Fibroblast of the aortic adventitia (primary cell): ENCODE results near the gene PRKAR1B. TPM values are rescaled to one million over a fixed set of nuclear protein-coding genes. Genes with fewer than 3 reads are reported as not detected.

Source experiments
- DNase-seq: peaks from one replicate; pipeline ENCODE4 v3.0.0-alpha.2; 2010; ENCODE audit warnings: low read depth
- H3K4me3 ChIP-seq: 2 replicates; pipeline ENCODE4 v1.5.1; 2011; ENCODE audit warnings: low read depth, mild to moderate bottlenecking, control low read depth, low read length, moderate library complexity
- total RNA-seq: library from RNA; depleted of rRNA; stranded (reverse); fragments of >200 nt; gene quantifications from 2 replicates; pipeline ENCODE4 v1.2.3, GENCODE V29; 2012; ENCODE audit warnings: low replicate concordance
- TF ChIP-seq, protein P1 (sequence below): IDR thresholded peaks from 2 replicates; pipeline ENCODE4 v1.5.1; 2011; ENCODE audit warnings: mild to moderate bottlenecking, low read length, control low read depth, inconsistent platforms; ENCODE audit not compliant: insufficient read depth

PRKAR1B gene
- total RNA-seq, 1 donor: 7.0 TPM

DNA sequence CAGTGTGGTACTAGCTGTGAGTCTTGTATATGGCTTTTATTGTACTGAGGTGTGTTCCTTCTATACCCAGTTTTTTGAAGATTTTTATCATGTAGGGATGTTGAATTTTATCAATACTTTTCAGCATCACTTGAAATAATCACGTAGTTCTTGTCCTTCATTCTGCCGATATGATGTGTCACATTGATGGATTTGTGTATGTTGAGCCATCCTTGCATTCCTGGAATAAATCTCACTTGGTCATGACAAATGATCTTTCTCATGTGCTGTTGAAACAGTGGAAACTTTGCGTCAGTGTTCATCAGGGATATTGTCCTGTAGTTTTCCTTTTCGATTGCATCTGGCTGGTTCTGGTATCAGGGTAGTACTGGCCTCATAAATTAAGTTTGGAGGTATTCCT lies 7.1 kb upstream of the PRKAR1B start:
- no peak for DNase-seq
- TF ChIP-seq, protein P1, sequence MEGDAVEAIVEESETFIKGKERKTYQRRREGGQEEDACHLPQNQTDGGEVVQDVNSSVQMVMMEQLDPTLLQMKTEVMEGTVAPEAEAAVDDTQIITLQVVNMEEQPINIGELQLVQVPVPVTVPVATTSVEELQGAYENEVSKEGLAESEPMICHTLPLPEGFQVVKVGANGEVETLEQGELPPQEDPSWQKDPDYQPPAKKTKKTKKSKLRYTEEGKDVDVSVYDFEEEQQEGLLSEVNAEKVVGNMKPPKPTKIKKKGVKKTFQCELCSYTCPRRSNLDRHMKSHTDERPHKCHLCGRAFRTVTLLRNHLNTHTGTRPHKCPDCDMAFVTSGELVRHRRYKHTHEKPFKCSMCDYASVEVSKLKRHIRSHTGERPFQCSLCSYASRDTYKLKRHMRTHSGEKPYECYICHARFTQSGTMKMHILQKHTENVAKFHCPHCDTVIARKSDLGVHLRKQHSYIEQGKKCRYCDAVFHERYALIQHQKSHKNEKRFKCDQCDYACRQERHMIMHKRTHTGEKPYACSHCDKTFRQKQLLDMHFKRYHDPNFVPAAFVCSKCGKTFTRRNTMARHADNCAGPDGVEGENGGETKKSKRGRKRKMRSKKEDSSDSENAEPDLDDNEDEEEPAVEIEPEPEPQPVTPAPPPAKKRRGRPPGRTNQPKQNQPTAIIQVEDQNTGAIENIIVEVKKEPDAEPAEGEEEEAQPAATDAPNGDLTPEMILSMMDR: no peak
- H3K4me3 ChIP-seq: no peak overlapping the region

DNA sequence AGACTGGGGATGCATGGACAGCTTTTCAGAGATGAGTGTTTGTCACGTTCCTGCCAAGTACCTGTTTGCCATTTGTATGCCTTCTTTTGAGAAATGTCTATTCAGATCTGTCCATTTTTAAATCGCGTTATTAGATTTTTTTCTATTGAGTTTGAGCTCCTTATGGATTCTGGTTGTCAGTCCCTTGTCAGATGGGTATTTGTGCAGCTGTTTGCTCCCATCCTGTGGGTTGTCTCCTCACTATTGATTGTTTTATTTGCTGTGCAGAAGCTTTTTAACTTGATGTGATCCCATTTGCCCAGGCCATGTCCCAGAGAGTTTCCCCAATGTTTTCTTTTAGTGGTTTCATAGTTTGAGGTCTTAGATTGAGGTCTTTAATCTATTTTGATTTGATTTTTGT lies 5.5 kb upstream of the PRKAR1B start:
- H3K4me3 ChIP-seq: no peak overlapping the region
- TF ChIP-seq, protein P1: no peak
- DNase-seq: no peak

DNA sequence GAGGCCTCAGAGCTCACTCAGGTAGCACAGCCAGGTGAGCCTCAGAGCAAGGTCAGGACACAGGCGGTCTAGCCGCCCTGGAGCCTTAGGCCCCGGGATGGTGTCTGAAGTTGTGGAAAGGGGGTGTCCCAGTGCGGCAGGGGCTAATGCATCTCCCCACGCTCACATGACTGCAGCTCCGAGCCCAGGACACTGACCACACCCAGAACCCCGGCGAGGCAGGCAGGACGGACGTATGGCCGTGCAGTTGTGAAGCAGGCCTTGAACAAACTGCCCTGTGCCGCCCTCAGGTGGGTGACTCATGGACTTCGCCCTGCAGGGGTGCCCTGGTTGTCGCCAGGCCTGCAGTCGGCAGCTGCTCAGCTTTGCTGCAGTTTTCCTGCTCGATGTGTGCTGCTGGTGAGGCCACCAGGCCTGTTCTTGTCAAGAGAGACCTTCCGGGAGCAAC lies 5.0 kb upstream of the PRKAR1B start:
- no peak for DNase-seq
- TF ChIP-seq, protein P1: no peak

DNA sequence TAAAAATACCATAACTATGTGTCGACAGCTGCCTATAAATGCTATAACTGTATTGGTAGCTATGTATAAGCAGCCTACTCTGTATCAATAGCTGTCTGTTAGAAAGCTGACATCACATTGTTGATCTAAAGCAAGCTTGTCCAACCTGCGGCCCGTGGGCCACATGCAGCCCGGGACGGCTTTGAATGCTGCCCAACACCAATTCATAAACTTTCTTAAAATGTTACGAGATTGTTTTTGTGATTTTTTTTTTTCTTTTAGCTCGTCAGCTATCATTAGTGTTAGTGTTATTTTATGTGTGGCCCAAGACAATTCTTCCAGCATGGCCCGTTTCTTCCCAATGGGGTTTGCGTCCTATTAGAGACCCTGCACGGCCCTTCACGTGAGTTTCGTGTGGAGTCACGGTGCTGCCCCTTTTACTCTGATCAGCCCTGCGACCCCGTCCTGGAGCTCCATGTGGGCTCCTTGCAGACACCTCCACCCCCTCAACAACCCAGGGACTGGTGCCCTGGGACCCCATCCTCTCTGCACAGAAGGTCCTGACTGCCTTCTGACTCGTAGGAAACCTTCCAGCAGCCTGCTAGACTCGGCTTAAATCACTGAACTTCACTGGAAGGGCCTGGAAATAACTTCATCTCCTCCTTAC lies 4.5 kb upstream of the PRKAR1B start:
- no peak for DNase-seq
- TF ChIP-seq, protein P1: no peak
- no peak overlapping the region for H3K4me3 ChIP-seq

More for the DNA sequence above, 5.0 kb upstream of the PRKAR1B start:
- no peak overlapping the region for H3K4me3 ChIP-seq

DNA sequence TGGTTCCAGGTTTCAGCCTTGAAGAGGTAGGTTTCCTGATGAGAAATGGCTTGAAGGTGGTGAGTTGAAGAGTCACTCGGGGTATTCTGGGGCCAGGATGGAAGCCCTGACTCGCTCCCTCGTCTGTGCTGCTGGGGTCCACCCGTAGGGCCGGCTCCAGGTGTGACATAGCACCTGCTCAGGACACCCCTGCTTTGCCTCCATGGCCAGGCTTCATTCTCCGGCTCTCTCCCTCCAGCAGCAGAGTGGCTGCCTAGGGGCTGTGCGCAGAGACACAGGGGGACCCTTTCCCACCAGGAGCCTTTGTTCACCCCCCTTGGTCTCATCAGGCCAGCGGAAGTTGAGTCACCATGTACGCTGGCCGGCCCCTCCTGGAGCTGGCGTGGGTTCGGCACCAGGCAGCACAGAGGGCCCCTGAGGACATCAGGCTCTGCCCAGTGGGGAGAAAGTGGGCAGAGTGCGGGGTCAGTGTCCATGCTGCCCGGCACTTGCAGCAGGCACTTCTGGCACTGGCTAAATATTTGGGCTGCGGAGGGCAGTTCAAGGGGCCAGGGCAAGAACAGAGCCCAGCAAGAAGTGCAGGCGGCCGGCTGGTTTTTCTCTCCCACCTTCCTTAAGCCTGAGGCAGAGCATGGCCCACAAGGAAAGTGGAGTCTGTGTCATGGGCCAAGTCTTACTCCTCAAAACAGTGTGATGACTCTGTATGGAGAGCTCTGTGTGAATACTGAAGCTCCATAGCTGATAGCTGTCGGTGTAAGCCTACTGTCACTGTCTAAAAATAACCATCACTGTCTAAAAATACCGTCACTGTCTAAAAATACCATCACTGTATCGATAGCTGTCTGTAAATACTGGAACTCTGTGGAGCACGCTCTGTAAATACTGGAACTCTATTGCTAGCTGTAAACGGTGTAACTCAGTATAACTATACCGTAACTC lies 3.7 kb upstream of the PRKAR1B start:
- TF ChIP-seq, protein P1: no peak

DNA sequence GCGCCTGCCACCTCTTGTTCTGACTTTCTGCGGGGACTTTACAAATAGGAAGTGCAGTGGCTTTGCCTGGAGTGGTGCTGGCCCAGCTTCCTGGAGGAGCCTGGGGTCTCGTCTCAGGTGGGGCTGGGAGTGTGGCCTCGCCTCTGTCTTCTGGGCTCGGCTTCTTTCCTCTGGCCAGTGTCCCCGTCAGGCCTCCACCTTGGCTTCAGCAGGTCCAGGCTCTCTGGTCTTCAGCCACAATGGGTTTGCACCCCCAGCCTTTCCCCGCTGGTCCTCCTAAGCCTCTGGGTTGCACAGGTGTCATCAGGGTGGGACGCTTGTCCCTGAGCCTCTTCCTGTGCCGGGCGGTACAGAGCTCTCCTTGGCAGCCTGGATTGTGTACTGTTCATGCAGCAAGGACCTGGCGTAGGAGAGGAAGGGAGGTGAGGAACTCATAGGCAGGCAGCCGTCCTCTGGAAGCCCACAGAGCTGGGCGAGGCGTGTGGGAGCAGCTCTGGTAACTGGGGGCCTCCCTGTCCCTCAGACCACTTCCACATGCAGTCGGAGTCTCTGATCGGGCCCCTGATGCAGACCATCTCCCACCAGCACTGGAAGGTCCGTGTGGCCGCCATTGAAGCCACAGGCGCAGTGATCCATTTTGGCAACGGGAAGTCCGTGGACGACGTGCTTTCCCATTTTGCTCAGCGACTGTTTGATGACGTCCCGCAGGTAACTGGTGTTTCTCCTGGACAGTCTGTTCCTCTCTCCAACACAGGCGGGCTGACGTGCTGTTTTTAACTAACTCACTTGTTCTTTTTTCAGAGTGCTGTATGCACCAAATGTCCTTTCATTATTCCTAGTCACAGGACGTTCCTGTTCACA lies 2.3 kb upstream of the PRKAR1B start:
- no peak overlapping the region for H3K4me3 ChIP-seq
- no peak for DNase-seq
- TF ChIP-seq, protein P1: no peak

More for the DNA sequence above, 3.7 kb upstream of the PRKAR1B start:
- no peak overlapping the region for H3K4me3 ChIP-seq
- no peak for DNase-seq
